IMR-90 (cell line): ENCODE measurements around the gene NECTIN4. TPM values are rescaled to one million over a fixed set of nuclear protein-coding genes. Genes with fewer than 3 reads are reported as not detected.

ENCODE experiments used
- ATAC-seq: fragments of 200-7000 bp; cut with Tn5 transposase; 2 replicates; pipeline ENCODE4 v1.9.1; 2020; ENCODE audit warnings: low read depth, mild to moderate bottlenecking, moderate library complexity
- BruUV-seq: library from RNA; stranded (reverse); fragments of 400-500 nt; replicated peaks from 2 replicates; lab custom pipeline; 2021; lab: Mats Ljungman, UMichigan
- CTCF ChIA-PET: fragments of 300-600 bp; formaldehyde crosslinking; extraction: SDS; loops from one replicate; lab custom pipeline; 2021; ENCODE audit warnings: antibody characterized with exemption; lab: Yijun Ruan, JAX
- POLR2A ChIA-PET: fragments of 300-600 bp; sonication (Branson Sonifier 250); formaldehyde crosslinking; loops from one replicate; lab custom pipeline; 2022; ENCODE audit warnings: antibody characterized with exemption; ENCODE audit not compliant: unreplicated experiment; lab: Charles Lee
- DNase-seq: peaks from one replicate; pipeline ENCODE4 v3.0.0; 2013
- H2AFZ ChIP-seq: replicated peaks from 2 replicates; pipeline ENCODE3; 2013; ENCODE audit warnings: low read length, mild to moderate bottlenecking; ENCODE audit not compliant: poor library complexity
- H2AK5ac ChIP-seq: 2 replicates; pipeline ENCODE4 v1.6.1; 2013; ENCODE audit warnings: low read depth, low read length, inconsistent platforms
- H2AK9ac ChIP-seq: replicated peaks from 2 replicates; pipeline ENCODE3; 2013; ENCODE audit warnings: mild to moderate bottlenecking, low read depth, low read length, moderate library complexity; ENCODE audit not compliant: poor library complexity
- H2BK120ac ChIP-seq: 2 replicates; pipeline ENCODE4 v1.6.1; 2013; ENCODE audit warnings: low read depth, low read length, inconsistent platforms
- H2BK15ac ChIP-seq: 3 replicates; pipeline ENCODE4 v1.6.1; 2013; ENCODE audit warnings: low read depth, low read length, inconsistent platforms
- H2BK20ac ChIP-seq: 2 replicates; pipeline ENCODE4 v1.6.1; 2013; ENCODE audit warnings: low read depth, mild to moderate bottlenecking, inconsistent platforms, low read length, moderate library complexity
- H2BK5ac ChIP-seq: 2 replicates; pipeline ENCODE4 v1.6.1; 2013; ENCODE audit warnings: mild to moderate bottlenecking, low read depth, low read length, inconsistent platforms; ENCODE audit not compliant: poor library complexity, severe bottlenecking
- H3K14ac ChIP-seq: replicated peaks from 2 replicates; pipeline ENCODE4 v1.6.1; 2013; ENCODE audit warnings: low read depth, low read length, inconsistent platforms
- H3K18ac ChIP-seq: 2 replicates; pipeline ENCODE4 v1.6.1; 2013; ENCODE audit warnings: low read depth, low read length, control low read depth
- H3K23ac ChIP-seq: 2 replicates; pipeline ENCODE4 v1.6.1; 2013; ENCODE audit warnings: low read depth, low read length, inconsistent platforms
- H3K27ac ChIP-seq: 2 replicates; pipeline ENCODE4 v1.5.1; 2013; ENCODE audit warnings: mild to moderate bottlenecking, control low read depth, low read length; ENCODE audit not compliant: insufficient read depth
- H3K27me3 ChIP-seq: 2 replicates; pipeline ENCODE4 v1.6.1; 2013; ENCODE audit warnings: low read length; ENCODE audit not compliant: control insufficient read depth, insufficient read depth
- H3K36me3 ChIP-seq: 2 replicates; pipeline ENCODE4 v1.6.1; 2013; ENCODE audit warnings: low read length, mixed read lengths; ENCODE audit not compliant: control insufficient read depth, insufficient read depth
- H3K4ac ChIP-seq: 2 replicates; pipeline ENCODE4 v1.6.1; 2013; ENCODE audit warnings: low read depth, low read length, inconsistent platforms
- H3K4me1 ChIP-seq: 2 replicates; pipeline ENCODE4 v1.6.1; 2013; ENCODE audit warnings: low read length, mixed read lengths; ENCODE audit not compliant: control insufficient read depth, insufficient read depth
- H3K4me2 ChIP-seq: 2 replicates; pipeline ENCODE4 v1.6.1; 2013; ENCODE audit warnings: low read depth, mild to moderate bottlenecking, control low read depth, low read length, moderate library complexity
- H3K4me3 ChIP-seq: 2 replicates; pipeline ENCODE4 v1.5.1; 2013; ENCODE audit warnings: low read depth, mild to moderate bottlenecking, control low read depth, low read length, moderate library complexity; ENCODE audit not compliant: insufficient read depth
- H3K56ac ChIP-seq: 2 replicates; pipeline ENCODE4 v1.6.1; 2013; ENCODE audit warnings: low read length, inconsistent platforms; ENCODE audit not compliant: insufficient read depth; ENCODE audit errors: extremely low read depth
- H3K79me1 ChIP-seq, 2 experiments: 2 replicates each; pipeline ENCODE4 v1.6.1; 2013; ENCODE audit warnings: low read length in 2 of 2, inconsistent platforms in 1 of 2, low read depth in 1 of 2
- H3K9ac ChIP-seq: 2 replicates; pipeline ENCODE4 v1.6.1; 2013; ENCODE audit warnings: low read depth, low read length, control low read depth
- H3K9me1 ChIP-seq: 2 replicates; pipeline ENCODE4 v1.6.1; 2013; ENCODE audit warnings: low read length, inconsistent platforms; ENCODE audit not compliant: insufficient read depth
- H3K9me3 ChIP-seq: 2 replicates; pipeline ENCODE4 v1.6.1; 2013; ENCODE audit warnings: low read length; ENCODE audit not compliant: control insufficient read depth, insufficient read depth
- H4K20me1 ChIP-seq: 2 replicates; pipeline ENCODE4 v1.6.1; 2013; ENCODE audit warnings: low read length, inconsistent platforms; ENCODE audit not compliant: insufficient read depth
- H4K5ac ChIP-seq: 2 replicates; pipeline ENCODE4 v1.6.1; 2013; ENCODE audit warnings: mild to moderate bottlenecking, low read depth, low read length, control low read depth
- H4K8ac ChIP-seq, 2 experiments: 2 replicates each; pipeline ENCODE4 v1.6.1; 2013; ENCODE audit warnings: low read depth in 2 of 2, low read length in 2 of 2, control low read depth in 1 of 2, inconsistent platforms in 1 of 2
- H4K91ac ChIP-seq: 2 replicates; pipeline ENCODE4 v1.6.1; 2013; ENCODE audit warnings: low read depth, low read length, inconsistent platforms; ENCODE audit not compliant: insufficient read depth
- CHD1 ChIP-seq: IDR thresholded peaks from 2 replicates; pipeline ENCODE4 v1.6.1; 2012; ENCODE audit warnings: low read depth, low read length, improper control_type of control experiment
- CTCF ChIP-seq: conservative IDR thresholded peaks from 2 replicates; pipeline ENCODE4 v1.5.1; 2012; ENCODE audit warnings: mild to moderate bottlenecking, low read depth, low read length, improper control_type of control experiment
- MAFK ChIP-seq: IDR thresholded peaks from 2 replicates; pipeline ENCODE4 v1.6.1; 2012; ENCODE audit warnings: low read depth, low read length, improper control_type of control experiment
- WGBS, 2 experiments: methylation state at CpG; one replicate each; pipeline versions ENCODE4 v1.1.5 to v1.1.7; 2013; ENCODE audit warnings: missing lambda C conversion rate in 2 of 2; ENCODE audit not compliant: insufficient read length in 1 of 2; ENCODE audit errors: extremely low coverage in 2 of 2; 5-methylcytosine and 5-hydroxymethylcytosine counted together
- dilution Hi-C: fragments of 300-500 bp; cut with HindIII; formaldehyde crosslinking; loops from one replicate; pipeline ENCODE4 v1.14.3; 2018; ENCODE audit warnings: low sequenced_read_pairs; ENCODE audit not compliant: unreplicated experiment
- in situ Hi-C: fragments of 300-500 bp; cut with MboI; formaldehyde crosslinking; loops from 3 replicates; pipeline ENCODE4 v1.14.3; 2019; ENCODE audit warnings: low sequenced_read_pairs, inconsistent platforms, mixed read lengths
- intact Hi-C: fragments of 100-400 bp; cut with micrococcal nuclease; formaldehyde crosslinking; loops from 2 replicates; pipeline ENCODE4 v1.10.0; 2022
- polyA plus RNA-seq, 3 experiments: library from polyadenylated mRNA; depleted of rRNA; stranded (reverse); fragments of >200 nt; gene quantifications; 2 replicates each; pipeline ENCODE4 v1.2.3, GENCODE V29; 2012; ENCODE audit warnings: low replicate concordance in 1 of 3
- total RNA-seq: library from RNA; depleted of rRNA; stranded (reverse); fragments of >200 nt; gene quantifications from 2 replicates; pipeline ENCODE4 v1.2.3, GENCODE V29; 2012
- TF ChIP-seq, protein P1 (sequence below): fragments of 150-350 bp; IDR thresholded peaks from 2 replicates; pipeline ENCODE4 v1.6.1; 2016; ENCODE audit warnings: low read depth, mild to moderate bottlenecking, low read length, moderate library complexity, borderline replicate concordance

The NECTIN4 gene
- total and polyA plus RNA-seq, 2 of the 4 experiments (the other 2 are of a cell fraction): 0.18 to 0.24 TPM

GRCh38 chr1:161100556-161100955 is 11.2 kb upstream of the NECTIN4 start:
- H2AK5ac ChIP-seq: no peak overlapping the region
- no peaks in the 10 kb centered on the region for H3K27me3 ChIP-seq
- H3K27ac ChIP-seq: no peak overlapping the region
- no peak overlapping the region for H3K9ac ChIP-seq
- CTCF ChIA-PET: interaction anchor here (0.9 to 2.4 kb wide), 2 partner anchors 17 to 103 kb away, joined by 3 to 9 read pairs; partner anchors contain the start of genes NIT1 and PFDN2
- peaks cover 7 to 26% of the 10 kb centered on the region in 2 experiments for H3K79me1 ChIP-seq
- no peak overlapping the region for H2BK20ac ChIP-seq
- no peak overlapping the region for H4K8ac ChIP-seq
- dilution Hi-C loops (no loop called here), in situ Hi-C loops (no loop called here), intact Hi-C loops (no loop called here)
- no peak for DNase-seq
- POLR2A ChIA-PET: no interaction called here
- H3K36me3 ChIP-seq: peaks cover 13% of the 10 kb centered on the region
- no peak overlapping the region for H2BK15ac ChIP-seq
- H3K9me1 ChIP-seq: no peaks in the 10 kb centered on the region
- H3K4ac ChIP-seq: no peak overlapping the region
- no TSS peak for BruUV-seq
- H3K14ac ChIP-seq: no peak overlapping the region
- H2AFZ ChIP-seq: no peak overlapping the region
- ATAC-seq: no peak
- no peak overlapping the region for H3K56ac ChIP-seq
- no peak overlapping the region for H3K4me3 ChIP-seq
- no peak overlapping the region for H4K91ac ChIP-seq
- H3K23ac ChIP-seq: no peak overlapping the region
- H2BK5ac ChIP-seq: no peak overlapping the region
- peaks cover 29% of the 10 kb centered on the region for H4K20me1 ChIP-seq
- H3K9me3 ChIP-seq: no peaks in the 10 kb centered on the region
- no peak overlapping the region for H3K4me2 ChIP-seq
- no peak overlapping the region for H4K5ac ChIP-seq
- no peak overlapping the region for H2AK9ac ChIP-seq
- H2BK120ac ChIP-seq: no peak overlapping the region
- no peak for TF ChIP-seq MAFK
- TF ChIP-seq, protein P1, sequence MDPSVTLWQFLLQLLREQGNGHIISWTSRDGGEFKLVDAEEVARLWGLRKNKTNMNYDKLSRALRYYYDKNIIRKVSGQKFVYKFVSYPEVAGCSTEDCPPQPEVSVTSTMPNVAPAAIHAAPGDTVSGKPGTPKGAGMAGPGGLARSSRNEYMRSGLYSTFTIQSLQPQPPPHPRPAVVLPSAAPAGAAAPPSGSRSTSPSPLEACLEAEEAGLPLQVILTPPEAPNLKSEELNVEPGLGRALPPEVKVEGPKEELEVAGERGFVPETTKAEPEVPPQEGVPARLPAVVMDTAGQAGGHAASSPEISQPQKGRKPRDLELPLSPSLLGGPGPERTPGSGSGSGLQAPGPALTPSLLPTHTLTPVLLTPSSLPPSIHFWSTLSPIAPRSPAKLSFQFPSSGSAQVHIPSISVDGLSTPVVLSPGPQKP: no peak
- no peak for TF ChIP-seq CTCF
- no peak for TF ChIP-seq CHD1
- peaks cover 5% of the 10 kb centered on the region; the same call in 1 of the 2 replicates for H3K4me1 ChIP-seq
- no peak overlapping the region for H3K18ac ChIP-seq
- no CpG with 5 or more reads among the region's 2 CpGs for WGBS, 2 experiments
